Fibroblast of gingiva (primary cell): ENCODE measurements around the gene MICOS13.

Source experiments
- DNase-seq: peaks from one replicate; pipeline ENCODE4 v3.0.0-alpha.2; 2011; ENCODE audit warnings: low read depth

MICOS13 gene

DNA sequence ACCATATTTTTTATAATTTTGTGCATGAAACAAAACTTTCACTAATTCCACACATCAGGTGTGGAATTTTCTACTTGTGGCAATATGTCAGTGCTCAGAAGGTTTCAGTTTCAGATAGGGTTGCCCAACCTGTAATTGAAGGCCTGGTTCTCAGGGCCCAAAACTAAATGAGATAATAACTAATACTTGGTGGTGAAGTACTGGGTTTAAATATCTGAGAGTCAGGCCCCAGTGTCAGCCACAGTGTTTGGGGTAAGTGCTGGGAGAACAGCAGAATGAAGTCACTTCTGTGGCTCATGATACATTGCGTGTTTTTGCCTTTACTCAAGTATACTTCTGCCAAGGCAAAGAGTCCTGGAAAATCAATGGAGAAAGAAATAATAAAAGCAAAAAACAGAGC is 51.9 kb downstream of the MICOS13 start:
- peak; percentile 27 for DNase-seq
